ENCODE measurements around the gene BRCA2.
"Not testable (repeated sequence)": the region's sequence is repeated elsewhere in the genome, so short reads cannot be mapped to it uniquely, and the experiment has no call there.

Gene BRCA2

DNA sequence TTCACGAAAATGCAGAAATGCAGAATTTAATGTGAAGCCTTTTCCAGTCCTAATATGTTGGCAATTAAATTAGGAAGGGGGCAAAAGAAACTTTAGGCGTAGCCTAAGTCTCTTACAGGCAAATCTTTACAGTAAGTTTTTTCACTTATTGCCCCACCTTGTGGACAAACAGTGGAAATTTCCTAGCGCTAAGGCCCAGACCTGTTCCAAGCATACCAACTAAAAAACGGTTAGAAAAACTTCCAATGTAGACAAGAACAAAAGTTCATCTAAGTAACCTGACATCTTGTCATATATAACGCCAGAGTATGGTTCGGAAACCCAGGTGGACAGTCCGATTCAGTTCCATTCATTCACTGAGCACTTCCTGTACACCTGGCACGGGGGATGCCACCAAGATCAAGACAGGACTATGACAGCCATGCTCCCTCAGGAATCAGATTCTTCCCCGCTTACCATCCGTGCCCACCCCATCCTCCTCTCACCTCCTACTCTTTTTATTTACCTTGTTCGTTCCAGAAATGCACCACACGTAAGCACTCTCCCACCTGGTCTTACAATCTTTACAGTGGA lies 5.1 kb upstream of the BRCA2 start:
- no peak for DNase-seq

DNA sequence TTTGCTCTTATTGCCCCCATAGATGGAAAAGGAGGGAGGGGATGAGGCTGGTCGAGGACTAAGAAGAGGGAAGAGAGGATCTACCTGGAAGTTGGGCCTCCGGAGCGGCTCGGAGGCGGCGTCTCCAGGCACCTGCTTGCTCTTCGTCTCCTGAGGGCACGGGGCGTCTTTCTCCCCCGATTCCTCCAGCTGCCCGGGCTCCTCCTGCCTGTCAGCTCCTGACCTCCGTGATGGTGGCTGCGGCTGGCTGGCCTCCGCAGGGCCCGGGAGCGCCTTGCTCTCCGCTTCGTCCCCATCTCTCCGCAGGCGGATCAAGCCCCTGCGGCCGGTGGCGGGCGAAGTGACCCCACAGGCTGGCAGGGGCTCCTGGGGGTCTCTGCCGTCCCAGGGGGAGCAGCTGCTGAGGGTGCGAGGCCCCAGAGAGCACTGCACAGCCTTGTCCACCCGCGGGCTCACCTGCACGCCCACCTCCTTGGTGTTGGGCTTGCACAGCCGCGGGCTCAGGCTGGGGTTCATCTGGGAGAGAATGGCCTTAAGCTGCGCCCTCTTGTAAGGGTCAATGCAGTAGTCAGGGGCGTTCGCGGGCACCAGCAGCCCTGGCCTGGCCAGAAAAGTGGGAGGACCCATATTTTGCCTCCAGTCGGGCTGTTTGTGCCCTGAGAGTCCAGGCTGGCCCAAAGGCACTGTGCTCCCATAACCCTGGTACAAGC lies 4.0 kb upstream of the BRCA2 start:
- DNase-seq = no peak

DNA sequence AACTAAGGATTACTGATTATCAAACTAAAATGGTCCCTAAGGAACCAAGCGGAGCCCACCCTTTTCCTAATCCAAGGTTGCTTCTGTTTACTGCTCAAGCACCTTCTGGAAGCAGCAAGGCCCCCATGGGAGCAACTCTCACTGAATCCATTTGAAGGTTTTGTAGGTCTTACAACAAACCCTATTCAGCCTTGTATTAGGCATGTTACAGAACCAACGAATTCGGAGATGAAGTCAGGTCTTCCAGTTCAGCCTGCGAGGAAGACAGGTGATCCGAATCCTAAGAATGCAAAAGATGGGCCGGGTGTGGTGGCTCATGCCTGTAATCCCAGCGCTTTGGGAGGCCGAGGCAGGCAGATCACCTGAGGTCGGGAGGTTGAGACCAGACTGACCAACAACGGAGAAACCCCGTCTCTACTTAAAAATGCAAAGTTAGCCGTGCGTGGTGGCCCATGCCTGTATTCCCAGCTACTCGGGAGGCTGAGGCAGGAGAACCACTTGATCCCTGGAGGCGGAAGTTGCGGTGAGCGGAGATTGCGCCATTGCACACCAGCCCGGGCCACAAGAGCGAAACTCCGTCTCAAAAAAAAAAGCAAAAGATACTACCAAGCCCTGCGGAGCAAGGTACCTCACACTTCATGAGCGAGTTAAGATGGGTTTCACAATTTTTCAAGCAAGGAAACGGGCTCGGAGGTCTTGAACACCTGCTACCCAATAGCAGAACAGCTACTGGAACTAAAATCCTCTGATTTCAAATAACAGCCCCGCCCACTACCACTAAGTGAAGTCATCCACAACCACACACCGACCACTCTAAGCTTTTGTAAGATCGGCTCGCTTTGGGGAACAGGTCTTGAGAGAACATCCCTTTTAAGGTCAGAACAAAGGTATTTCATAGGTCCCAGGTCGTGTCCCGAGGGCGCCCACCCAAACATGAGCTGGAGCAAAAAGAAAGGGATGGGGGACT lies 754 bp upstream of the BRCA2 start:
- no peak for DNase-seq

DNA sequence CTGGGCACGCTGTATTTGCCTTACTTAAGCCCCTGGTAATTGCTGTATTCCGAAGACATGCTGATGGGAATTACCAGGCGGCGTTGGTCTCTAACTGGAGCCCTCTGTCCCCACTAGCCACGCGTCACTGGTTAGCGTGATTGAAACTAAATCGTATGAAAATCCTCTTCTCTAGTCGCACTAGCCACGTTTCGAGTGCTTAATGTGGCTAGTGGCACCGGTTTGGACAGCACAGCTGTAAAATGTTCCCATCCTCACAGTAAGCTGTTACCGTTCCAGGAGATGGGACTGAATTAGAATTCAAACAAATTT lies 676 bp downstream of the BRCA2 start:
- no peak for DNase-seq

DNA sequence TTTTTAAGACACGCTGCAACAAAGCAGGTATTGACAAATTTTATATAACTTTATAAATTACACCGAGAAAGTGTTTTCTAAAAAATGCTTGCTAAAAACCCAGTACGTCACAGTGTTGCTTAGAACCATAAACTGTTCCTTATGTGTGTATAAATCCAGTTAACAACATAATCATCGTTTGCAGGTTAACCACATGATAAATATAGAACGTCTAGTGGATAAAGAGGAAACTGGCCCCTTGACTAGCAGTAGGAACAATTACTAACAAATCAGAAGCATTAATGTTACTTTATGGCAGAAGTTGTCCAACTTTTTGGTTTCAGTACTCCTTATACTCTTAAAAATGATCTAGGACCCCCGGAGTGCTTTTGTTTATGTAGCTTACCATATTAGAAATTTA lies 1.2 kb downstream of the BRCA2 start:
- no peak for DNase-seq

DNA sequence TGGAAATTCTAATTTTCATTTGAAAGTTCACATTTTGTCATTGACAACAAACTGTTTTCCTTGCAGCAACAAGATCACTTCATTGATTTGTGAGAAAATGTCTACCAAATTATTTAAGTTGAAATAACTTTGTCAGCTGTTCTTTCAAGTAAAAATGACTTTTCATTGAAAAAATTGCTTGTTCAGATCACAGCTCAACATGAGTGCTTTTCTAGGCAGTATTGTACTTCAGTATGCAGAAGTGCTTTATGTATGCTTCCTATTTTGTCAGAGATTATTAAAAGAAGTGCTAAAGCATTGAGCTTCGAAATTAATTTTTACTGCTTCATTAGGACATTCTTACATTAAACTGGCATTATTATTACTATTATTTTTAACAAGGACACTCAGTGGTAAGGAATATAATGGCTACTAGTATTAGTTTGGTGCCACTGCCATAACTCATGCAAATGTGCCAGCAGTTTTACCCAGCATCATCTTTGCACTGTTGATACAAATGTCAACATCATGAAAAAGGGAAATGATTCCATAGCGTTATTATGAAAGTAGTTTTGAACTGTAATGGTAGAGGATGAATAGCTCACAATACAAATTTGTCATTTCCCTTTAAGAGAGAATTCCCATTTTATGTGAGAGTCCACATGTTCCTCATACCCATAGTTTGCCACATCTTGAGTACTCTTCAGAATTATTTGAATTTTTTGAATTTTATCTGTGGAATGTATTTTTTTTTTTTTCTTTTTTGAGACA lies 2.6 kb downstream of the BRCA2 start:
- no peak for DNase-seq

DNA sequence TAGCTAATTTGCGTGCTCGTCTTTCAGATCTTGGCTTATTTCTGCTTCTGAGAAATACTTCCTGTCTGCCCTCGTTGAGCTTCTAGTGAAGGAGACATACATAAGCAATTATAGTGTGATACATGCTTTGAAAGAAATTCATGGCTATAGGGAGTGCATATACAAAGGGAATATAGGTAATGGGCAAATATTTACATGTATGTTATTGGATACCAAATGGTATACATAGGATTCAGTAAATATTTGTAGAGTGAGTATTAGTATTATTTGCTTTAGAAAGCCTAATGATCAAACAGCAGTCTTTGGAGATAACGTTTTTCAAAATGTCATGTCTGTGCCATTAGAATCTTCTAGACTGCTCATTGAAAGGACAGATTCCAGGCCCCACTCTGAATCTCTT lies 5.2 kb downstream of the BRCA2 start:
- DNase-seq = no peak

DNA sequence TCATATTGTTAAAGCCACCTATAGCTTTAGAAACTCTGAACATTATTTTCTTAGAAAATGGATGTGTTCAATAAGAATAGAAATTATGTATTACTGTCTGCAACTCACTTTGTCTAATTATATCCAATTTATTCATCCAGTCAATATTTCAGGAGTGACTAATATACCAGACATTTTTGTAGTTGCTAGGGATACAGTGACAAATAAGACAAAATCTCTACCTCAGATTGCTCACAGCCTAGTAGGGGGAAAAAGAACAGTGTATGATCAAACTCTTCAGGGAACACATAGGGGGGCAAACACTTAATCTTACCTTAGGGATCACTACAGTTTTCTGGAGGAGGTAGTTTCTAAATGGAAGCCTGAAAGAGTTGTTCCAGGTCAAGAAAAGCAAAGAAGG lies 8.6 kb downstream of the BRCA2 start:
- no peak for DNase-seq

DNA sequence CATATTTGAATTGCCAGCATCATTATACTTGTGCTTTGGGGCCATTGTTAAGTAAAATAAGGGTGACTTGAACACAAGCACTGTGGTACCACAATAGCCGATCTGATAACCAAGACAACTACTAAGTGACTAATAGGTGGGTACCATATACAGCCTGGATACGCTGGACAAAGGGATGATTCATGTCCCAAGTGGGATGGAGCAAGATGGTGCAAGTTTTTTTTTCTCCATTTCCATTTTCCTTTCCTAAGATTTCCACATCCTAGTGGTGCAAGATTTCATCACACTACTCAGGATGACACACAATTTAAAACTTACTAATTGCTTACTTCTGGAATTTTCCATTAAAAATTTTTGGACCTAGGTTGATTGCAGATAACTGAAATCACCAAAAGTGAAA lies 15.1 kb downstream of the BRCA2 start:
- DNase-seq = no peak

DNA sequence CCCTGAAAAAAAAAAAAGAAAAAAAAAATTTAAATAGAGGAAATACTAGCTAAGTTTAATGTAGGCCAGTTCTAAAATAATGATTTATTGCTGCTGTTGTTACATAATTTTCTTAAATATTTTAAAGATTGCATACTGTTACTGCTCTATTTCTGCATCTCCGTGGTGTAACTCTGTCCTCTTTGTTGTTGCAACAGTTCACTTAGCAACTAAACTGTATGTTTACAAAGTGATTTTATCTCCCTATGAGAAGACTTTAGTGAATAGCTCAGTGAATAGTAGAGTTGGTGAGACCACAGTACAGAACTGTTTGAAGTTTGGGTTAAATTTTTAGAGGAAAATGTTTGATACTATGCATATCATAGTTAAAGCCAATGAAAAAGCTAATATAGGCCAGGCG lies 19.4 kb downstream of the BRCA2 start:
- no peak for DNase-seq

DNA sequence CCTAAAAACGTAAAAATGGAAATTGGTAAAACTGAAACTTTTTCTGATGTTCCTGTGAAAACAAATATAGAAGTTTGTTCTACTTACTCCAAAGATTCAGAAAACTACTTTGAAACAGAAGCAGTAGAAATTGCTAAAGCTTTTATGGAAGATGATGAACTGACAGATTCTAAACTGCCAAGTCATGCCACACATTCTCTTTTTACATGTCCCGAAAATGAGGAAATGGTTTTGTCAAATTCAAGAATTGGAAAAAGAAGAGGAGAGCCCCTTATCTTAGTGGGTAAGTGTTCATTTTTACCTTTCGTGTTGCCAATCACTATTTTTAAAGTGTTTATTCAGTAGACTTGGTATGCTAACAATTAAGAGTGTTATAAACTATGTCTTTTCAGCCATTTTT lies 25.6 kb downstream of the BRCA2 start:
- DNase-seq = no peak

DNA sequence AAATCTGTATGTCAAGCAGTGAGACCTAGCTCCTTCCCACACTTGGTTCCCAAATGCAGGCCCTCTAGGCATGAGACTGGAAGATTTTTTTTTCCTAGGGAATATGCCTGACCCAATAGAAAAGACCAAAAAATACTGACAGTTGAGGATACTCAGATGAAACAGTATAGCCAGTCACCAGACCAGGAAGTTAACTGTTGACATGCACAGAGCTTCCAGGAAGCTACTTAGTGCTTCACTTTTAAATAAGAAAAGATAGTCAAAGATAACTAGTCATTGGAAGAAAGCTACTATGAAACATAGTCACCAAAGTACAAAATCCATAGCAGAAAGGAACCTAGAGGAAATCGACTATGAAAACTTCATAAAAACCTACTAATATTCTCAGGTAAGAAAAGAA lies 32.3 kb downstream of the BRCA2 start:
- no peak for DNase-seq

DNA sequence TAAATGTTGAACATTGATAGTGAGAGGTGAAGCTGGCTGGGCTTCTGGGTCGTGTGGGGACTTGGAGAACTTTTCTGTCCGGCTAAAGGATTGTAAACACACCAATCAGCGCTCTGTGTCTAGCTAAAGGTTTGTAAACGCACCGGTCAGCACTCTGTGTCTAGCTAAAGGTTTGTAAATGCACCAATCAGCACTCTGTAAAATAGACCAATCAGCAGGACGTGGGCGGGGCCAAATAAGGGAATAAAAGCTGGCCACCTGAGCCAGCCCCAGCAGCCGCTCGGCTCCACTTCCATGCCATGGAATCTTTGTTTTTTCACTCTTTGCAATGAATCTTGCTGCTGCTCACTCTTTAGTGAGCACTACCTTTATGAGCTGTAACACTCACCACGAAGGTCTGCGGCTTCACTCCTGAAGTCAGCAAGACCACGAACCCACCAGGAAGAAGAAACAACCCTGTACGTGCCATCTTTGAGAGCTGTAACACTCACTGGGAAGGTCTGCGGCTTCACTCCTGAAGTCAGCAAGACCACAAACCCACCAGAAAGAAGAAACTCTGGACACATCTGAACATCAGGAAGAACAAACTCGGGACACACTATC lies 35.6 kb downstream of the BRCA2 start:
- not testable (repeated sequence) for DNase-seq

DNA sequence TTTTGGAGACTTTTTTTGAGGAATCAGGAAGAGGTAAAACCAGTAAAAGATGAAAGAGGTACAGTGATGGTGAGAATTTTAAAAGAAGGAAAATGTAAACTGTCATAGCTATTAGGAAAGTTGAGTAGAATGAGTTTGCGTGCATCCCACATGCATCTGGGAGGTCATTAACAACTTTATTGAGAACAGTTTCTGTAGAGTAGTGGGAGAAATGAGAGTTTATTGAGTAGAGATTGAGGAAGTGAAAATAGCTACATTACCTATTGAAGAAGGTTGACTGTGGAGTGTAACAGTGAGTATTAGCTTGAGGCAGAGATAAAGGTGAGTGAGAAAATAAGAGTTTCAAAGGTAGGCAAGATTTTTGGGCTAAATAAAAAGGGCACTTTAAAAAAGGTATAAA lies 38.7 kb downstream of the BRCA2 start:
- no peak for DNase-seq

DNA sequence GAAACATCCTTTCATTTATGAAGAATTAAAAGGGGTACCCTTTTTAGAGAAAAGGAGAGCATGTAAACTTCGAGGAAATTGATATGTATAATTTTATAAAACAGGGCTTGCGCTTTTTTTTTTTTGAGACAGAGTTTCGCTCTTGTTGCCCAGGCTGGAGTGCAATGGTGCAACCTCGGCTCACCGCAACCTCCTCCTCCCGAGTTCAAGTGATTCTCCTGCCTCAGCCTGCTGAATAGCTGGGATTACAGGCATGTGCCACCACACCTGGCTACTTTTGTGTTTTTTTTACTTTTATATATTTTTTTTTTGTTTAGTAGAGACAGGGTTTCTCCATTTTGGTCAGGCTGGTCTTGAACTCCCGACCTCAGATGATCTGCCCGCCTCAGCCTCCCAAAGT lies 40.6 kb downstream of the BRCA2 start:
- DNase-seq = not testable (repeated sequence)

DNA sequence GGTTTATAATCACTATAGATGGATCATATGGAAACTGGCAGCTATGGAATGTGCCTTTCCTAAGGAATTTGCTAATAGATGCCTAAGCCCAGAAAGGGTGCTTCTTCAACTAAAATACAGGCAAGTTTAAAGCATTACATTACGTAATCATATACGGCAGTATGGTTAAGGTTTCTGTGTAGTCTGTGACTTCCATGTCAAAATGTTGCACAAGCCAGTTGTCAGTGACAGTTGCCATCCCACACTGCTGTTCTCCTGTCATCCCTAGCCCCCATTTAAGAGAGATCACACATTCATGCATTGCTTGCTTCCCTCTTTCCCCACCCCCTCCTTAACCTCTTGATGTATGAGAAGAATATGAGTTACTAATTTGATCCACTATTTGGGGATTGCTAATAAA lies 47.3 kb downstream of the BRCA2 start:
- DNase-seq = no peak

DNA sequence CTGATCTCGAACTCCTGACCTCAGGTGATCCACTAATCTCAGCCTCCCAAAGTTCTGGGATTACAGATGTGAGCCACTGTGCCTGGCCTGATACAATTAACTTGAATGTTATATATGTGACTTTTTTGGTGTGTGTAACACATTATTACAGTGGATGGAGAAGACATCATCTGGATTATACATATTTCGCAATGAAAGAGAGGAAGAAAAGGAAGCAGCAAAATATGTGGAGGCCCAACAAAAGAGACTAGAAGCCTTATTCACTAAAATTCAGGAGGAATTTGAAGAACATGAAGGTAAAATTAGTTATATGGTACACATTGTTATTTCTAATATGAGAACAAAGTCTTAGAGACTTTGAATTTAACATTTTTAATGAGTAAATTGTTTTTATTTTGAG lies 55.5 kb downstream of the BRCA2 start:
- no peak for DNase-seq

DNA sequence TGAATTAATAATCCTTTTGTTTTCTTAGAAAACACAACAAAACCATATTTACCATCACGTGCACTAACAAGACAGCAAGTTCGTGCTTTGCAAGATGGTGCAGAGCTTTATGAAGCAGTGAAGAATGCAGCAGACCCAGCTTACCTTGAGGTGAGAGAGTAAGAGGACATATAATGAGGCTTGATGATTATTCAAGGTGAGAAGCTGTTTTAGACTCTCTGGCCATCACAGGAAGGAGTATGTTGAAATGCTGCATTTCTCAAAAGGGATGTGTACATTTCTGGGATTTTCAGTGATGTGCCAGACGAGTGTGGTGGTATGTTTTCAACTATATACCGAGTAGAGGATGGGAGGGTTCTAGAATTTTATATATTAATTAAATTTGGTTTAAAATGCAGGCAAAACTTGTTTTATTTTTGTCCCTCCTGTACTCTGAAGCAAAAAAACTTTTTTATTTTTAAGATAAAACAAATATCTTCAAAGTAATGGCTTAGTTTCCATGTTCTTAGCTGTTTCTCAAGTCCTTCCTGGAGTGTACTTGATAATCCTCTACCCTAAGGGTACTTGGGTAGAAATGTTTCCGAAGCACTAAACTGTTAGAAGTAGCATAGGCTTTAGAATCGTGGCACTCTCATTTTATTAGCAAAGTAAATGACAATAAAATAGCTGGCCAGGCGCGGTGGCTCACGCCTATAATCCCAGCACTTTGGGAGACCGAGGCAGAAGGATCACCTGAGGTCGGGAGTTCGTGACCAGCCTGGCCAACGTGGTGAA lies 61.5 kb downstream of the BRCA2 start:
- DNase-seq = no peak

DNA sequence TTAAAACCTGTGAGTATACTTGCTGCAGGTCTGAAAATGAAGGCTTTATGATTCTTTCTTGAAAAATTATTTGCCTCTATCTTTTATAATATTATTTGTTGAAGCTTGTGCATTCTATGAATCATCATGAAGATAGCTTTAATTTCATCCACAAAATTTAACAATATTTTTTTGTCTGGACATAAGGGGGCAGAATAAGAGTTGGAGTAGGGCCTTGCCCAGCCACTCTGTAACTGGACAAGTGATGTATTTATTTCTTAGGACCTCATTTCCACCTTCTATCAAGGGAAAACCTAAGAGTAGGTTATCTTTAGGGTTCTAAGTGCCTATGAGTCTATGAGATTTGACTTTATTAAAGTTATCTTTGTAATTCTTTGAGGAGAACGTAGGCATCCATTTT lies 62.7 kb downstream of the BRCA2 start:
- no peak for DNase-seq

DNA sequence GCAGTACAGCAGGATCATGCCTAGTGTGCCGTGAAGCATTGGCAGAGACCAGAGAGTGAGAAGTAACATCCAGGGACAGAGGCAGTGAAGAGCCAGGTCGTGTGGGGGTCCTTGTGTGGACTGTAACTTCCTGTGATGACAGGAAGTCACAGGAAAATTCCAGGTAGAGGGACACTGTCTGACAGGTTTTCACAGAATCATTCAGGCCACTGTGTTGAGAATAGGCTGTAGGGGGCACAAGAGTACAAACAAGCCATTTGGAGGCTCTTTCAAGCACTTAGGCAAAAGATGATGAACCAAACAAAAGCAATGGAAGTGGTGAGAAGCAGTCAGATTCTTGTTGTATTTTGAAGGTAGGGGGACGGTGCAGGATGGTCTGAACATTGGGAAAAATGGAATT lies 66.2 kb downstream of the BRCA2 start:
- DNase-seq = no peak

DNA sequence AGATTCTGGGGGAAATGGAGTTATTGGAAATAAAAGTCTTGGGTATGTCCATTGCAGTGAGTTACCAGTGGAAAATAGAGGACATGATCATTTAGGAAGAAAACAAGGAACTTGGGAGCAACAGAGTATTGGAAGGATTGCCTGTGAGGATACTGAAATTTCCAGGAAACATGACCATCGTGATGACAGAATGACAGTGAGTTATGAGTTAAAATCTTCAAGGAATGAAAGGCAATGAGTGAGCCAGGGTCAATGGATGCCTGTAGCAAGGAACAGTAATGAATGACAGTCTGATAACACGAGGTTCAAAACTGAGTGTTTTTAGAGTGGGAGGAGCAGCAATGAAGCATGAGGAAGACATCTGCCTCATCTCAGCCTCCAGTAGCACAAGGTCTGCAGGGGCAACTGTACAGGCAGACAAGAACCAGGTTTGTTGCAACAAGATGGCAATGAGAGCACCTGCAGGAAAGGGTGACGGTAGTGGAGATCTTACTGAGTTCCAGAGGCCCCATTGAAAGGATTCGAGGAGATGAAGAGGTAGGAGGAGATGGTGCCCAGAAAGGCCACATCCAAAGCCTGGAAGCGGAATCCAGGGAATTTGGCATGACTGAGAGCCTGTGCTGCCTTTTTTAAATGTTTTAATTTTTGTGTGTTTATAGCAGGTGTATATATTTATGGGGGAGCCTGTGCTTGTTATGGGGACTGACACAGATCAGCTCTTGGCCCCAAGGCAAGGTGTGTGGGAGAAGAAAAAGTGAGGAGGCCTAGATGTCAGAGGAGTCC lies 68.7 kb downstream of the BRCA2 start:
- no peak for DNase-seq

All from T1000 (cell line).